Mucosa of descending colon (tissue), 3 donors: Measurements from ENCODE around the gene CYP46A1. TPM values are rescaled to one million over a fixed set of nuclear protein-coding genes. Genes with fewer than 3 reads are reported as not detected.

Source experiments
- ATAC-seq: fragments of 200-7000 bp; cut with Tn5 transposase; one replicate; pipeline ENCODE4 v1.9.1; 2020; ENCODE audit warnings: mild to moderate bottlenecking, moderate library complexity
- DNase-seq, 3 donors: peaks; one replicate each; pipeline ENCODE4 v3.0.0-alpha.2; 2020
- H3K36me3 ChIP-seq: fragments of 200-600 bp; one replicate; pipeline ENCODE4 v1.8.0; 2021; ENCODE audit warnings: low read depth, mild to moderate bottlenecking
- H3K4me1 ChIP-seq: fragments of 200-600 bp; one replicate; pipeline ENCODE4 v1.8.0; 2021; ENCODE audit warnings: low read depth, mild to moderate bottlenecking
- H3K4me3 ChIP-seq: fragments of 200-600 bp; one replicate; pipeline ENCODE4 v1.8.0; 2021; ENCODE audit warnings: mild to moderate bottlenecking
- H3K9me3 ChIP-seq: fragments of 200-600 bp; one replicate; pipeline ENCODE4 v1.8.0; 2021; ENCODE audit warnings: mild to moderate bottlenecking
- intact Hi-C, 2 donors: fragments of 100-400 bp; cut with DNase I in 1 of 2; cut with micrococcal nuclease in 1 of 2; formaldehyde crosslinking; loops; one replicate each; pipeline versions ENCODE4 v1.11.0 to v1.11.1; 2022; cut with DNase I, micrococcal nuclease
- total RNA-seq, 3 donors: library from RNA; stranded (reverse); fragmentation: NEBNext Ultra II Directional in 2 of 3; extraction: Animal tissue kit (Norgen Biotek cat#: 25700) in 2 of 3; gene quantifications; one replicate each; pipeline versions ENCODE4 v1.2.1 to v1.2.4, GENCODE V29; 2021 to 2023
- TF ChIP-seq, protein P1 (sequence below): fragments of 200-600 bp; IDR thresholded peaks from one replicate; pipeline ENCODE4 v1.8.0; 2022; ENCODE audit warnings: antibody characterized with exemption, mild to moderate bottlenecking
- donor health status: DM: no; HTN: no; CAD: no; lungs with moderate emphysema.
- donor health status: DM: no; HTN: no; CAD: no.
- donor health status: DM: no; HTN: yes; CAD: no.

The CYP46A1 gene
- total RNA-seq, 3 donors from 2014 or later: 0.14 to 1.0 (median 0.22) TPM

DNA sequence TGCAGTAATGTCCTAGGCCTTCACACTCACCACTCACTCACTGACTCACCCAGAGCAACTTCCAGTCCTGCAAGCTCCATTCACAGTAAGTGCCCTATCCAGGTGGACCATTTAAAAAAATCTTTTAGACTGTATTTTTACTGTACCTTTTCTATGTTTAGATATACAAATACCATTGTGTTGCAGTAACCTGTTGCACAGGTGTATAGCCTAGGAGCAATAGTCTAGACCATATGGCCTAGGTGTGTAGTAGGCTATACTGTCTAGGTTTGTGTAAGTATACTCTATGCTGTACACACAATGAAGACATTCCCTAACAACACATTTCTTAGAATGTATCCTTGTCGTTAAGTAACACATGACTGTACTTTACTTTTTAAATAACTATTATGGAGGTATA is 17.2 kb downstream of the CYP46A1 start:
- H3K4me1 ChIP-seq: no peaks in the 10 kb centered on the region
- DNase-seq (no peak), ATAC-seq (no peak)
- intact Hi-C loops: no loop called here
- H3K4me3 ChIP-seq: no peak overlapping the region
- H3K9me3 ChIP-seq: peaks cover 16% of the 10 kb centered on the region
- TF ChIP-seq, protein P1, sequence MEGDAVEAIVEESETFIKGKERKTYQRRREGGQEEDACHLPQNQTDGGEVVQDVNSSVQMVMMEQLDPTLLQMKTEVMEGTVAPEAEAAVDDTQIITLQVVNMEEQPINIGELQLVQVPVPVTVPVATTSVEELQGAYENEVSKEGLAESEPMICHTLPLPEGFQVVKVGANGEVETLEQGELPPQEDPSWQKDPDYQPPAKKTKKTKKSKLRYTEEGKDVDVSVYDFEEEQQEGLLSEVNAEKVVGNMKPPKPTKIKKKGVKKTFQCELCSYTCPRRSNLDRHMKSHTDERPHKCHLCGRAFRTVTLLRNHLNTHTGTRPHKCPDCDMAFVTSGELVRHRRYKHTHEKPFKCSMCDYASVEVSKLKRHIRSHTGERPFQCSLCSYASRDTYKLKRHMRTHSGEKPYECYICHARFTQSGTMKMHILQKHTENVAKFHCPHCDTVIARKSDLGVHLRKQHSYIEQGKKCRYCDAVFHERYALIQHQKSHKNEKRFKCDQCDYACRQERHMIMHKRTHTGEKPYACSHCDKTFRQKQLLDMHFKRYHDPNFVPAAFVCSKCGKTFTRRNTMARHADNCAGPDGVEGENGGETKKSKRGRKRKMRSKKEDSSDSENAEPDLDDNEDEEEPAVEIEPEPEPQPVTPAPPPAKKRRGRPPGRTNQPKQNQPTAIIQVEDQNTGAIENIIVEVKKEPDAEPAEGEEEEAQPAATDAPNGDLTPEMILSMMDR: no peak
- no peaks in the 10 kb centered on the region for H3K36me3 ChIP-seq

DNA sequence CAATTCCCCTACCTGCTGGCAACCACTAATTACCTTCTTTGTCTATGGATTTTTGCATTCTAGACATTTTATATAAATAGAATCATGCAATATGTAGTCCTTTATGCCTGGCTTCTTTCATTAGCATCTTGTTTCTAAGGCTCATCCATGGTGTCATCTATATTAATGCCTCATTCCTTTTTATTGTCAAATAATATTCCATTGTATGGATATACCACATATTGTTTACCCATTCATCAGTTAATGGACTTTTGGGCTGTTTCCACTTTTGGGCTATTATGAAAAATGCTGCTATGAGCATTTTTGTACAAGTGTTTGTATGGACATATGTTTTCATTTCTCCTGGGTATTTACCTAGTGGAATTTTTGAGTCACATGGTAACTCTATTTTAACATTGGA is 18.0 kb downstream of the CYP46A1 start:
- DNase-seq (no peak), ATAC-seq (no peak)
- TF ChIP-seq, protein P1: no peak
- Histone ChIP-seq H3K9me3 (peaks cover 16% of the 10 kb centered on the region), H3K4me3 (no peak overlapping the region), H3K36me3 (no peaks in the 10 kb centered on the region), H3K4me1 (no peaks in the 10 kb centered on the region)
- intact Hi-C loops: no loop called here

DNA sequence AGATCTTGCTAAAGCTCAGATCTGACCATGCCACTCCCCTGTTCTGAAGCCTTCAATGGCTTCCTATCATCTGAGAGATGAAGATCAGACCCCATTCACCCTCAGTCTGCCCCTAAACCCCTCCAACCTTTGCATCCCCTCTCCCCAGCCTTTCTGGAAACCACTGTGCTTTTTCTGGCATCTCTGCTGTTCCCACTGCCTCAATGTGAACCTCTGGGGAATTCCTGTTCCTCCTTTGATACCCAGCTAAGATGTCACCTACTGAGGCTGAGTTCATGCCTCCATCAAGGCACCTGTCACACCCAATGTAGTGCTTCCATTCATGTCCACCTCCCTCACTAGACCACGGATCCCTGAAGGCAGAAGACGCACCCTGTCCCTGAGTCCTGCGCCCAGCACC is 19.3 kb downstream of the CYP46A1 start:
- DNase-seq (no peak), ATAC-seq (no peak)
- TF ChIP-seq, protein P1: no peak
- H3K4me1 ChIP-seq: no peaks in the 10 kb centered on the region
- H3K36me3 ChIP-seq: no peaks in the 10 kb centered on the region
- intact Hi-C loops: no loop called here
- H3K9me3 ChIP-seq: peaks cover 16% of the 10 kb centered on the region
- no peak overlapping the region for H3K4me3 ChIP-seq

DNA sequence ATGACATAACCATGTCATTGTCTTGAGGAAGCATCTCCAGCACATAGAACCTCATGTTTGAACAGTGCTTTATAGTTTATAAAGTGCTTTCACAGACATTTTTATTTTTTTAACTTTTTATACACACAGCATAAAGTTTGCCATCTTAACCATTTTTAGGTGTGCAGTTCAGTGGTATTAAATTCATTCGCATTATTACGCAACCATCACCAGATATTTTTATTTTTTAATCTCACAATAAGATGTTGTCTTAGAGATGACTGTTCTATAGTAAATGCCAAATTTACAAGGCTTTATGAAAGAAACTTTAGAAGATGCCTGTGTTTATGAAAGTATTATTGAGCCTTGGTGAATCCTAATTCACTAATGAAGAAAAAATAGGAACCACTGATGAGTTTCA is 19.9 kb downstream of the CYP46A1 start:
- no peaks in the 10 kb centered on the region for H3K36me3 ChIP-seq
- no peak overlapping the region for H3K4me3 ChIP-seq
- no peak for DNase-seq
- TF ChIP-seq, protein P1: no peak
- no peaks in the 10 kb centered on the region for H3K4me1 ChIP-seq
- intact Hi-C loops: no loop called here
- no peak for ATAC-seq
- H3K9me3 ChIP-seq: peaks cover 16% of the 10 kb centered on the region

DNA sequence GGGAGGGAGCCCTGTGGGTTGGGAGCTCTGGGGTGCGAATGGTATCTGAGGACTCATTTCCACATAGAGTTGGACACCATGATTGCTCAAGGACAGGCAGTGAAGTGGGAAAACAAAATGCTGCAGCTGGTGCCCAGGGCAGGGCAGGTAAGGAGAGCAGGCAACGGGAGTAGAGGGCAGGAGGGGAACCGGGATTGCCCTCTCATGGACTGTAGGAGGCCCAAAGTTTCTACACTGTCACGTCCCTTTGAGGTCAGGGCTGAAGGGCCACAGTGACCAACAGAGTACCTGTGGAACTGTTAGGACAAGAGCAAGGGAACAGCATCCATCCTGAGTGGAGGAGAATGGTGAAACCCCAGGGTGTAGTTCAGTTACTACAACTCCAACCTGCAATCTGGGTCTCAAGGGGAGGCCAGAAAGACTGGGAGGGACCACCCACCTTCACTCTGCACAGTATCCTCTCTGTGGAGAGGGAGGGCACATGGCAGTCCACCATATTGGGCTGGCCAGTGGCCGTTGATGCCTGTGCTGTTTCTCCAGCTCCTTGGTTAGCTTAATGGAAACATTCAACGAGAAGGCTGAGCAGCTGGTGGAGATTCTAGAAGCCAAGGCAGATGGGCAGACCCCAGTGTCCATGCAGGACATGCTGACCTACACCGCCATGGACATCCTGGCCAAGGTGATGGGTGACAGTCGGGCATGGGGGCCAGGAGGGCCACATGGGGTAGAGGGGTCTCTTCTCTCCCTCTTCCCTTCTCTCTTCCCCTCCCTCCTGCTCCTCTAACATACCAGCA is 22.2 kb downstream of the CYP46A1 start:
- Histone ChIP-seq H3K36me3 (no peaks in the 10 kb centered on the region), H3K4me1 (no peaks in the 10 kb centered on the region), H3K4me3 (no peak overlapping the region), H3K9me3 (peaks cover 16% of the 10 kb centered on the region)
- DNase-seq (no peak), ATAC-seq (no peak)
- intact Hi-C loops: no loop called here
- TF ChIP-seq, protein P1: no peak
